GM19351 (cell line): ENCODE results near the gene NR0B2.
"Not testable (repeated sequence)": the region's sequence is repeated elsewhere in the genome, so short reads cannot be mapped to it uniquely, and the experiment has no call there.

ENCODE experiments used
- ATAC-seq: cut with Tn5 transposase; IDR thresholded peaks from one replicate; pipeline ENCODE4 v1.9.1; 2021; ENCODE audit warnings: mild to moderate bottlenecking, moderate library complexity; ENCODE audit not compliant: unreplicated experiment

NR0B2 gene, protein sequence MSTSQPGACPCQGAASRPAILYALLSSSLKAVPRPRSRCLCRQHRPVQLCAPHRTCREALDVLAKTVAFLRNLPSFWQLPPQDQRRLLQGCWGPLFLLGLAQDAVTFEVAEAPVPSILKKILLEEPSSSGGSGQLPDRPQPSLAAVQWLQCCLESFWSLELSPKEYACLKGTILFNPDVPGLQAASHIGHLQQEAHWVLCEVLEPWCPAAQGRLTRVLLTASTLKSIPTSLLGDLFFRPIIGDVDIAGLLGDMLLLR

DNA sequence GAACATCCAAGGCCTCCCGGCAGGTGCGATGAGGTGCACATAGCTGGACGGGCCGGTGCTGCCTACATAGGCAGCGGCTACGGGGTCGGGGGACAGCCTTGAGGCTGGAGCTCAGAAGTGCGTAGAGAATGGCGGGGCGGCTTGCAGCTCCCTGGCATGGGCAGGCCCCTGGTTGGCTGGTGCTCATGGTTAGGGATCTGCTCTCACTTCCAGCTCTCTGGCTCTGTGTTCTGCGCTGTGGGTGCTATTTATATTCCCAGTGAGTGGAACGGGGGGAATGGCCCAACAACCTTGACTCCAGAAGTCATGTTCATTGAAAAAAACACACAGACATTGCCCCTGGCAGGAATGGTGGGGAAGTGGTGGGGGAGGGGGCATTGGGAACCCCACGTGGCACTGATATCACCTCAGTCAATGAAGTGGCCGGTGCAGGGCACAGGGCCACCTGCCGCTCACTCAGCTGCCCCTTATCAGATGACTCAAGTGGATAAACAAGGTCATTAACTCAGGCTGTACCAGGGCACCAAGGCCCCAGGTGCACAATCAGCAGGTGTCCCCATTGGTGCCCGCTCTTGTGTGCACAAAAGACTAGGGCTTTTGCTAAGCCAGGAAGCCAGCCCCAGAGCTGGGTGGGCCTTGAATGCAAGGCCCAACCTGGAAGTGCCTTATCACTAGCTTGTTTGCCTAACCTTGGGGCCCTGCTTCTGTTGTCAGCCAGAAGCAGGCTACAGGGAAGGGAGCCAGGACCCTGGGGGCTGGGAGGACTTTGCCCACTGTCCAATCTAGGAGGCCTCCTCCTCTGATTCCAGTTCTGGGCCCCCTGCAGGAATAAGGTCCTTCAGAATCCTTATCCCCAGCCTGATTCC lies at the start of gene NR0B2:
TSS of gene NR0B2 (minus strand) at position 222 of the 866 bp plus-strand sequence. CDS start at position 187, 35 bp downstream.
- ATAC-seq: no peak

DNA sequence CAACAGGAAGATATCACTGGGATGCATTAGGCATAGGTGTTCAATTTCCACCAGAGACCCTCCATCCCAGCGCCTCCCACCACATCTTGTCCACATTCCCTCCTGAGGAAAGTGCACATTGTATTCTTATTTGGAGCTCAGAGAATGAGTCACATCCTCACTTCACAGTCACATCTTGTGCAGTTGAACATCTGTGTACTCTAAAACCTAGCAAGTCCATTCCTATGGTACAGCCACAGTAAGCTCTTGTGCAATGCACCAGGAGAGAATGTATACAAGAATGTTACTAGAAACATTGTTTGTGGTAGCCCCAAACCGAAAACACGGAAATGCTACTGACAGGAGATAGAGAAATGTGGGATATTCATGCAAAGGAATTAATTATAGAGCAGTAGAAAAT lies 48.1 kb upstream of the NR0B2 start:
- no peak for ATAC-seq

DNA sequence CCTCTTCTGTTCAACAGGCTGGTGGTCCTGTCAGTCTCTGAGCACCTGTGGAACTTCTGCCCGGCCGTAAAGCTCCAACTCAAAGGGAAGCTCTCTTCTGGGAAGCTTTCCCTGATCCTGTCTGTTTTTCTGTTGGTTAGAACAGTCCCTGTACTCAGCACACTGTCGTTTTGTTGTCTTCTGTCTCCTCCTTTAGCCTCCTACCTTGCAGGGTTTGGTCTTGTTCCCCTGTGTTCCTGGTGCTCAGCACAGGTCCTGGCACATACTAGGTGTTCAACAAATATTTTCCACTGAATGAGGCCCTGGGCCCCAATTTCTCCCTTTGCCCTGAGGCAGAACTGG lies 46.8 kb upstream of the NR0B2 start:
- no peak for ATAC-seq

DNA sequence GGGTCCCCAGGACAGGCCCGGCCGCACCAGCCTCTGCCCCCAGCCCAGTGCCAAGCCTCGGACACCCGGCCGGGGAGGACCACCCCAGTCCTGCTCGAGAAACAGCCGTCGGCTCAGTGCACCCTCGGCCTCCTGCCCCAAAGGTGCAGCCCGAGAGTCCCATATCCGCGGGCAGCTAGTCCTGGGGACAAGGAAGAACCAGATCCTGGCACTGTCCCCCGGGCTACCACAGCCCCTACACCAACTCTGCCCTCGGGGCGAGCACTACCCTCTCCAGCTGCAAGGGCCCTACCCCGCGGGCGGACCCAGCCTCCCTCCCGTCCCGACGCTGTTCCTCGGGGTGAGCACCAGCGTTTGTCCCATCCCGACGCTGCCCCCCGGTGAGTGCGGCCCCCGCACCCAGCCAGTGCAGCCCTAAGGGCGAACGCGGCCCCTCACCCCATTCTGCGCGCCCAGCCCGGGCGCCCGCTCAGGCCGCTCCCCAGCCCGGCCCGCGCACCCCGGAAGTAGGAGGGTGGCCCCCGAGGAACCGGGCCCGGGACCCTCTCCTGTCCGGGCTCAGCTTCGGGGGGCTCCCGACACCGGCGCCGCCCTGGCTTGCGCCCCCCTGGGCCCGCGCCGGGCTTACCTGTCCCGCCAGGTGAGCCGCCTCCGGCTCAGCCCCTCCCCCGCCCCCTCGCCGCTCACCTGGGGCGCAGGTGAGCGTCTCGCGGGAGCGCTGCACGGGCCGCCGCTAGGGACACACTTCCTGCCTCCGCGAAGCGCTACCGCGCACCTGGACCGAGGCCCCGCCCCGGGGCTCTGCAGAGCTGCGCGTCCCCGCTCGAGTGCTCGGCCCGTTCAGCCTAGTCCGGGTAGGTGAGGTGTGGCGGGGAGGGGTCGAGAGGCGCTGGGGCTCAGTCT lies 46.2 kb upstream of the NR0B2 start, which contains the start of gene KDF1:
TSS of gene KDF1 (minus strand) at position 747 of the 903 bp plus-strand sequence. CDS start 8,088 bp downstream, outside the sequence.
- no peak for ATAC-seq

DNA sequence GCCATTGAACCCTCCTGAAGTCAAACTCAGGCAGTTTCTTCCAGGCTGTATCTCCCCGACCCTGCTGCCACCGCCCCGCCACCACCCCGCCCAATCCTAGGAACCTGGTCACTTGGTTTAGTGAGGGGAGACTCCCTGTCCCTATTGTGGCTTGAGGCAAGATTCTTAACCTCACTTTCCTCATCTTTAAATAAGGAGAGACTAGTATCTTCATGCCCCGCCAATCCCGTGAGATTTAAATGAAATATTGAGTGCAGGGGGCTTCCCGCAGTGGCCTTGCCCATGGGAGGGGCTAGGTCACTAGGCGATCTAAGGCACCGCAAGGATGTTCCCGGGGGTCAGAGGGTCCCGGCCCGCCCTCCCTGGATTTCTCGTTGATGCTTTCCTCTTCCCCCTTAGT lies 45.5 kb upstream of the NR0B2 start:
- no peak for ATAC-seq

DNA sequence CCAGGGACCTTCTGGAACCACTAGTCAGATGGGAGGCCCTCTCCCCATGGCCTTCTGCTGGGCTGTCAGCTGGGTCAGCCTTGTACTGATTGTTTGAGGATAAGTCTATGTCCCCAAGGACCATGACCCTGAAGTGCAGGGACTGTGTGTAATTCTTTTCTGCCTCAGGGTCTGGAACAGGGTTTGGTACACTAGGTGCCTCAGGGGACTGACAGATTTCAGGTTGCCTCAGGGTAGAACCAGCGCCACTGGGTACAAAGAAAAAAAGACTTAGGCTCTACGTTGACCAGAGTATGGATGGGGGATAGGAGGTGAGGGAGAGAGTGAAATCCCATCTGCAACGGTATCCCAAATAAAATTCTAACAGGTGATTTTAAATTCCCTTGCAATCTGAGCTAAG lies 43.5 kb upstream of the NR0B2 start:
- ATAC-seq: no peak

DNA sequence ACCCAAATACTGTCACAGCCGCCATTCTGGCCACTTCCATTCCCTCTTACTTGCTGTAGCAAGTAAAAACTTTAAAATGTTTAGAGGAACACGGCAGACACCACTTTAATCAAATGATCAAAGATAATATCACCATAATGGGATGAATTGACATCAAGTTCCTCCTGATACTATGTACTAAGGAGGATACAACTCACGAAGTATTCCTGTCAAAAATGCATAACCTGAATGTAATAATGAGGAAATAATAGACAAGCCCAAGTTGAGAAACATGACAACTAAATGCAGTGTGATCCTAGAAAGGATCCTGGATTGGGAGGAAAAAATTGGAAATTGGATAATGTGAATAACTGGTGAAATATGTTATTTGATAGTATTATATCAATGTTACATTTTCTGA lies 42.5 kb upstream of the NR0B2 start:
- ATAC-seq: no peak

DNA sequence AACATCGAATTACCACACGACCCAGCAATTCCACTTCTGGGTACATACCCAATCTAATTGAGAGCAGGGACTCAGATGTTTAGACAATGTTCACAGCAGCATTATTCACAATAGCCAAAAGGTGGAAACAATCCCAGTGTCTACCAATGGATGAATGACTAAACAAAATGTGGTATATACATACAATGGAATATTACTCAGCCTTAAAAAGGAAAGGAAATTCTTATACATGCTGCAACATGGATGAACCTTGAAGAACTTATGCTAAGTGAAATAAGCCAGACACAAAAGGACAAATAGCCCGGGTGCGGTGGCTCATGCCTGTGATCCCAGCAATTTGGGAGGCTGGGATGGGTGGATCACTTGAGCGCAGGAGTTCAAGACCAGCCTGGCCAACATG lies 39.6 kb upstream of the NR0B2 start:
- ATAC-seq: no peak

DNA sequence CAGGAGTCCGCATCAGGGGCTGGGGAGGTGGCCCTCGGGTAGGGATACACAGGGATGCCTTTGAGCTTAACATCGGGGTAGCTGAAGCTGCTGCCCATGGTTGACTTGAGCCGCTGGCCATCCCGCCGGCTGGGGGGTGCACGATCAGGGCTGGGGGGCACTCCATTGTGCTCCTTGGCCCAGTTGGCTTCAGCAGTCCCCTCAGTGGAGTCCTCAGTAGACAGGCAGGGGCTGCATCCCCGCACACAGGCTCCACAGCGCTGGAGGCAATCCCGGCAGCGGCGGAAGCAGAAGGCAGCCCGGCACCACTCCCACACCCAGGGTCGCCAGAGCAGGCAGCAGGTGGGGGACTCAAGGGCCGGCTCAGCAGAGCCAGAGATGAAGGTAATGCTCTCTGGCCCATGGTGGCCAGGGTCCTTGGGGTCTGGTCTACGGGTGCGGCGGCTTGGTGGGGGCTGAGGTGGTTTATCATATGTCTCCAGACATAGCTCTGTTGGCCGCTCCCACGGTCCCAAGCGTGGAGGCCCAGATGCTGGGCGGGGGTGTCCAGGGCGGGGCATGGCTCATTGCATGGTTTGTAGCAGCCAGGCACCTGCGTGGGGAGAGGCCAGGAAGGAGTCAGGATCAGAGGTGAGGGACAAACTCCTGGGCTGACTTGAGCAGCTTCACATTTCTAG lies 38.2 kb upstream of the NR0B2 start:
- ATAC-seq: no peak

DNA sequence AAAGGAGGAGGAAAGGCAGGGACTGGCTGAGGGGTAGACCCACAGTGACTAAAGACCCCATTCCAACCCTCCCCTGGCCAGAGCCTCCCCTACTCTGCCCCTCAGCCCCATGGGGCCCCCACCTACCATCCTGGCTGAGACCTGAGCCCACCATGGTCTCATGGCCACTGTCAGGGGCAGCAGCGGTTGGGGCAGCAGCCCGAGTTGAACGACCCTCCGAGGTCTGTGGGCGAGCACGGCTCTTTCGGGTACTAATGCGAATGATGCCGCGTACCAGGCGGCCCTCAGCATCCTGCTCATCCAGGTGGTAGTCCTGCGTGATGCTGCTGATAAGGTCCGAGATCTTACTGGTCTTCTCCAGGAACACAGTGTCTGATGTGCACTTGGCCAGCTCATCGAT lies 37.4 kb upstream of the NR0B2 start:
- ATAC-seq: no peak

DNA sequence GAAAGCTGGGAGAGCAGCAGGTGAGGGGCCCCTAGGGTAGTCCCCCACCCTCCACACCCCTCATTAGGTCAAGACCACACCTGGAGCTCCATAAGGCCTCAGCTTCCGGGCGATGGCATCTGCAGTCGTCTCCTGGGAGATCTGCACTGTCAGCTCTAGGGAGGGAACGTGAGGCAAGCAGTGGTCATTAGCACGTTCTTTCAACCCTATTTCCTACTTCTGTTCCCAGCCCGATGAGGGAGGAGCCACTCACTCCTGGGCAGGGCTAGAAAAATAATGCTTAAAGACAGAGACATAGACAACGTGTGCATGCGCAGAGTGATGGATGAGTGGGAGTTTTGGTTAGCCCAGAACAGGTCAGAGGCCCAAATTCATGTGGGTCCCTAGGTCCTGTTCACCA lies 36.8 kb upstream of the NR0B2 start:
- ATAC-seq: no peak

DNA sequence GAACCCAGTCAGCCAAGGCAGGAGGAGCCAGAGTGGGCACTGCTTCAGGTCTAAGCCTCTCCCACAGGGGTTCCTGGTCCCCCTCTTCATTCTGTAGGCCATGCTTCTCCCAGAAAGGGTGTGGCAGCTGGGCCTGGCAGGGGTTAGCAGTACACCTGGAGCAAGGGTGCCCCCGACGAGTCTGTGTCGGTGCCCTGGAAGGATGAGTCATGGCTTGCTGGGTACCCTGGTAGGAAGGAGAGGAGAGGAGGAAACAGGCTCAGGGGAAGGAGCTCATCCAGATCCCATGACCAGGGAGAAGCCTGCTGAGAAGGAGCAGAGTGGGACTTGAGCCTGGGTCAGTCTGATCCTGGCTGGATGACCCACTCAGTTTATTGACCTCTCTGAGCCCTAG lies 36.1 kb upstream of the NR0B2 start:
- ATAC-seq: no peak

DNA sequence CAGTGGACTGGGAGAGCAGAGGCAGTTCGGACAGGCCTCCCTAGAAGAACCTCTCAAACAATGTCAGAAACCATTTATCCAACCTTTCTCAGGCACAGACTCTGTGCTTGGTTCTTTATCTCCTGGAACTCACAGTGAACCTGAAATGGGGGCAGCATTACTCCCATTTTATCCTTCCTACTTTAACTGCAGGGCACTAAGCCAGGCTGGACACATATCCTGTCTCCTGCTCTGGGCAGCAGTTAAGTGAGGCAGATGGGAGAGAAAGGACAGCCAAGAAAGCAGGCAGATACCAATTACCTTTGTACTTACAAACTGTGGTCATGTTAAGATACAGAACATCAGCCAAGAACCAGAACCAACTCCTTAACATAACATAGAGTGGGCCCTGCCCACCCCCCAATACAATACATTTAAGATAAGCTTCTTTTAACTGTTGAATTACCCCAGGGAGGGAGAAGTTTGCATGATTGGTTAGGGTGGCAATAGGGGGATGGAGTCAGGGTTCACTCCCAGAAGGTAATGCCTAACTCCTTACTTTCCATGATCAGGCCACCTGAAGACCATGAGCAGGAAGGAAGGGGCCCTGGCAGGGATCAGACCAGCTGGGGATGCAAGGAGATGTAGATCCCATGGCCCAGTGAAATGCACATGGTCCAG lies 35.6 kb upstream of the NR0B2 start:
- ATAC-seq: no peak

DNA sequence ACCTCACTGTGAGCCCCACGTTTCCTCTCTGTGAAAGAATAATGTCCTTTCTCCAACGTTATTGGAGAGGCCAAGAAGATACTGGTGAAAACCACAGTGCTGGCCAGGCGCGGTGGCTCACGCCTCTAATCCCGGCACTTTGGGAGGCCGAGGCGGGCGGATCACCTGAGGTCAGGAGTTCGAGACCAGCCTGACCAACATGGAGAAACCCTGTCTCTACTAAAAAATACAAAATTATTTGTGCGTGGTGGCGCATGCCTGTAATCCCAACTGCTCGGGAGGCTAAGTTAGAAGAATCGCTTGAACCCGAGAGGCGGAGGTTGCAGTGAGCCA lies 34.9 kb upstream of the NR0B2 start:
- ATAC-seq: not testable (repeated sequence)

DNA sequence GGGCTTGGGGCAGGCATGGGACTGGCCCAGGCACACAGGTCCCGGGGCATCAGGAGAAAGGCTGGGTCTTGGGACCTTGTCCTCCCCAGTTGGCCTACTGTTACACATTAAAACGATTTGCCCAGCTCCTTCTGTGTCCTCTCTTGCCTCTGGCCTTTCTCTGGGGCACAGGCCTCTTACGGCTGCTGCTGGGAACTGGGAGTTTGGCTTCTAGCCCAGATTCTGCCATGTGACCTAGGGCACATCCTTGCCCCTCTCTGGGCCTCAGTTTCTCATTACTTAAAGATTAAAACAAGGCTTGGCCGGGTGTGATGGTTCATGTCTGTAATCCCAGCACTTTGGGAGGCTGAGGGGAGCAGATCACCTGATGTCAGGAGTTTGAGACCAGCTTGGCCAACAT lies 32.5 kb upstream of the NR0B2 start:
- ATAC-seq: no peak

DNA sequence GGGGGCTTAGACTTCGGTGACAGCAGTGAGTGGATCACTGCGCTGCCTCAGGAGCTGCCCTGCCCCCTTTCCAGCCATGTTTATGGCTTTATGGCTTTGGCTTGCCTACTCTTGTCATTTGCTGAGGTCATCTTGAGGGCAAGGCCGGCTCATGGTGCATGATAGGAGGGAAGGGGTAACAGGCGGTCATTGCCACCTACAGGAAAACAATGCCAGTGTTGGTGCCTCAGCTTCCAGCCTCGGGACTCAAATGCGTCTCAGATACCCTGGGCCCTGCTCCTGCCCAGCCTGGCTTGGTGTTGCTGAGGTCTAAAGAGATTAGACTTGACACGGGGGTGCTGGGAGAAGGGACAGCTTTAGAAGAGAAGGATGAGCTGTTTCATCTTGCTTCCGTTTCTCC lies 32.0 kb upstream of the NR0B2 start:
- ATAC-seq: no peak

DNA sequence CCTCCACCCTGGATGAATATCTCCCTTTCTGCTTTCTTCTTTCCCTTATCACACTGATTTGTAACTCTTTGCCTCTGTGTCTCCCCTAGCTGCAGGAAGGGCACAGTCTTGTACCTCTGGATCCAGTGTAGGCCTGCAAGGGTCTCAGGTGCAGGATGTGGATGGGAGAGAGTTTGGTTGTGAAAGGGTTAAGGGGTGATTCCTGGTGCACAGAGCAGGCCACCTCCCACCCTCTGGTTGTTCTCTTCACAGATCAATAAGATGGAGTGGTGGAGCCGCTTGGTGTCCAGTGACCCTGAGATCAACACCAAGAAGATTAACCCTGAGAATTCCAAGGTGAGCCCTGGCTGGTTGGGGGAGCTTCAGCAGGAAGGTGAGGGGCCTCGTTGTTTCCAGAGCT lies 31.4 kb upstream of the NR0B2 start:
- no peak for ATAC-seq

DNA sequence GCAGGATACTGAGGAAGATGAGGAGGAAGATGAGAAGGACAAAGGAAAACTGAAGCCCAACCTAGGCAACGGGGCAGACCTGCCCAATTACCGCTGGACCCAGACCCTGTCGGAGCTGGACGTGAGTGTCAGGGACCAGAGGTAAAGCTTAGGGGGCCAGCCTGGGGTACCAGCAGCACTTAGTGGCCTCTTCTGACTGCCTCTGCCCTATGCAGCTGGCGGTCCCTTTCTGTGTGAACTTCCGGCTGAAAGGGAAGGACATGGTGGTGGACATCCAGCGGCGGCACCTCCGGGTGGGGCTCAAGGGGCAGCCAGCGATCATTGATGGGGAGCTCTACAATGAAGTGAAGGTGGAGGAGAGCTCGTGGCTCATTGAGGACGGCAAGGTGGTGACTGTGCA lies 28.9 kb upstream of the NR0B2 start:
- no peak for ATAC-seq

DNA sequence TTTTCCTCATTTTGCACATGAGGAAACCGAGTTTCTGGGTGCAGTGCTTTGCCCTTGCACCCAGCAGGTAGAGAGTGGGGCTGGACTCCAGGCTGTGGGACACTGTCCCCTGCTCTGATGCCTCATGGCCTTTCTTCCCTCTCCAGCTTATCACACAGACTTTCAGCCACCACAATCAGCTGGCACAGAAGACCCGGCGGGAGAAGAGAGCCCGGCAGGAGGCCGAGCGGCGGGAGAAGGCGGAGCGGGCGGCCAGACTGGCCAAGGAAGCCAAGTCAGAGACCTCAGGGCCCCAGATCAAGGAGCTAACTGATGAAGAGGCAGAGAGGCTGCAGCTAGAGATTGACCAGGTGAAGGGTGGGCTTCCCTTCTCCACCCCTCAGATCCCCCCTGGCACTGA lies 27.5 kb upstream of the NR0B2 start:
- ATAC-seq: no peak

DNA sequence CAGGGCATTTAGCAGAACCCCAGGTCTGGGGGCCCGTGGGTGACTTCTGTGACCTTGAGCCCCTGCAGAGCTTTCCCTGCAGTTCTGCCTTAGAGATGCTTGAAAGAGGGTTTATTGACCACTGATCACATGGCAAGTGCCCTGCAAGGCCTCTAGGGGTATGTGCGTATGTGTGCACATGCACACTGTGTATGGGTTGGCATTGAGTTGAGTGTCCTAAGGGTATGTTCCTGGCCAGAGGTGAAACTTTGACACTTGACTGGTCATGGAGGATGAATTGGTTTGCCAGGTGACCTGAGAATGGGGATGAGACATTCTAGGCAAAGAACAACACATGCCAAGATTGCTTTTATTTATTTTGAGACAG lies 24.9 kb upstream of the NR0B2 start:
- no peak for ATAC-seq
